GM21825 (cell line): Measurements from ENCODE around the gene SEPTIN8.

Experiments used
- ATAC-seq: cut with Tn5 transposase; IDR thresholded peaks from one replicate; pipeline ENCODE4 v1.9.1; 2021; ENCODE audit warnings: mild to moderate bottlenecking, moderate library complexity; ENCODE audit not compliant: unreplicated experiment

Gene SEPTIN8

GRCh38 chr5:132718544-132719312 is 58.3 kb downstream of the SEPTIN8 start:
- ATAC-seq = no peak

- ATAC-seq = no peak
Observed at GRCh38 chr5:132714456-132715307, 62.4 kb downstream of the SEPTIN8 start.

- ATAC-seq = no peak
Observed at GRCh38 chr5:132708645-132709044, 68.4 kb downstream of the SEPTIN8 start.

GRCh38 chr5:132704875-132705274 is 72.2 kb downstream of the SEPTIN8 start:
- ATAC-seq = no peak
